NCI-H82 (cell line): ENCODE results near the gene TTC13.

ENCODE experiments used
- DNase-seq: peaks from one replicate; lab custom pipeline; 2025; lab: John Stamatoyannopoulos, UW

Gene TTC13

GRCh38 chr1:230950404-230950803, 28.3 kb downstream of the TTC13 start:
- no peak for DNase-seq

- DNase-seq = no peak
Measured at GRCh38 chr1:230948903-230949302, 29.8 kb downstream of the TTC13 start.

- no peak for DNase-seq
Measured at GRCh38 chr1:230948301-230948700, 30.4 kb downstream of the TTC13 start.

GRCh38 chr1:230943048-230943593, 35.5 kb downstream of the TTC13 start:
- DNase-seq = no peak

GRCh38 chr1:230940848-230941247, 37.8 kb downstream of the TTC13 start:
- no peak for DNase-seq

- no peak for DNase-seq
Measured at GRCh38 chr1:230939806-230940489, 38.7 kb downstream of the TTC13 start.

- no peak for DNase-seq
Measured at GRCh38 chr1:230938924-230939368, 39.7 kb downstream of the TTC13 start.

GRCh38 chr1:230937371-230937770, 41.3 kb downstream of the TTC13 start:
- no peak for DNase-seq

GRCh38 chr1:230936475-230936874, 42.2 kb downstream of the TTC13 start:
- no peak for DNase-seq

- DNase-seq = no peak
Measured at GRCh38 chr1:230935852-230936251, 42.8 kb downstream of the TTC13 start.

- no peak for DNase-seq
Measured at GRCh38 chr1:230930986-230931385, 47.7 kb downstream of the TTC13 start.

GRCh38 chr1:230926182-230926581, 52.5 kb downstream of the TTC13 start:
- no peak for DNase-seq

- DNase-seq = no peak
Measured at GRCh38 chr1:230925608-230926007, 53.1 kb downstream of the TTC13 start.

- DNase-seq = no peak
Measured at GRCh38 chr1:230923176-230923575, 55.5 kb downstream of the TTC13 start.

GRCh38 chr1:230922620-230923019, 56.0 kb downstream of the TTC13 start:
- no peak for DNase-seq

GRCh38 chr1:230919207-230919606, 59.5 kb downstream of the TTC13 start:
- DNase-seq = peak; percentile 69

GRCh38 chr1:230917284-230918135, 61.2 kb downstream of the TTC13 start:
- peak; percentile 93 for DNase-seq

GRCh38 chr1:230916587-230917283, 61.9 kb downstream of the TTC13 start:
- no peak for DNase-seq

- DNase-seq = no peak
Measured at GRCh38 chr1:230915078-230915477, 63.6 kb downstream of the TTC13 start.

- DNase-seq = no peak
Measured at GRCh38 chr1:230913496-230913895, 65.2 kb downstream of the TTC13 start.

- DNase-seq = no peak
Measured at GRCh38 chr1:230910755-230911117, 67.9 kb downstream of the TTC13 start.

- no peak for DNase-seq
Measured at GRCh38 chr1:230909974-230910754, 68.5 kb downstream of the TTC13 start.
